Gastroesophageal sphincter (tissue), 4 donors: Measurements from ENCODE around the gene LTBP1. TPM values are rescaled to one million over a fixed set of nuclear protein-coding genes. Genes with fewer than 3 reads are reported as not detected.

Experiments
- ATAC-seq: fragments of 150-250 bp; one replicate; pipeline ENCODE4 v1.9.1; 2016; ENCODE audit warnings: mild to moderate bottlenecking, moderate library complexity
- H3K27ac ChIP-seq, 4 donors: fragments of 200-600 bp; sonication (generic) in 3 of 4; 1 replicate in 3 of 4; 2 replicates in 1 of 4; pipeline ENCODE4 v1.5.1; 2016 to 2019
- H3K27me3 ChIP-seq: fragments of 200-600 bp; sonication (generic); one replicate; pipeline ENCODE4 v1.5.1; 2019
- H3K36me3 ChIP-seq, 2 donors: fragments of 200-600 bp; sonication (generic); one replicate each; pipeline ENCODE4 v1.5.1; 2019; ENCODE audit warnings: control low read depth in 1 of 2
- H3K4me1 ChIP-seq, 3 donors: fragments of 200-600 bp; sonication (generic); 1 replicate in 2 of 3; 2 replicates in 1 of 3; pipeline ENCODE4 v1.5.1; 2016 to 2019; ENCODE audit warnings: control low read depth in 2 of 3
- H3K4me3 ChIP-seq, 2 donors: fragments of 200-600 bp; sonication (generic); one replicate each; pipeline ENCODE4 v1.5.1; 2019; ENCODE audit warnings: mild to moderate bottlenecking in 1 of 2, moderate library complexity in 1 of 2
- H3K9me3 ChIP-seq, 3 donors: fragments of 200-600 bp; sonication (generic); one replicate each; pipeline ENCODE4 v1.5.1; 2017 to 2019; ENCODE audit warnings: control low read depth in 2 of 3
- EP300 ChIP-seq: sonication (generic); formaldehyde crosslinking; IDR thresholded peaks from one replicate; pipeline ENCODE4 v1.6.1; 2017; ENCODE audit warnings: antibody characterized with exemption, mild to moderate bottlenecking
- POLR2A ChIP-seq, 2 donors: fragments of 450-650 bp; IDR thresholded peaks; one replicate each; pipeline ENCODE4 v1.6.1; 2017; ENCODE audit warnings: antibody characterized with exemption in 2 of 2, mild to moderate bottlenecking in 2 of 2, moderate library complexity in 1 of 2
- POLR2AphosphoS5 ChIP-seq: sonication (generic); formaldehyde crosslinking; IDR thresholded peaks from one replicate; pipeline ENCODE4 v1.6.1; 2017; ENCODE audit warnings: antibody characterized with exemption
- WGBS, 2 donors: methylation state at CpG; one replicate each; pipeline ENCODE4 v1.1.5; 2018; ENCODE audit warnings: low coverage in 1 of 2; 5-methylcytosine and 5-hydroxymethylcytosine counted together
- total RNA-seq, 4 donors: library from RNA; depleted of rRNA; stranded (reverse); fragments of >200 nt; gene quantifications; one replicate each; pipeline ENCODE4 v1.1.0, GENCODE V29; 2016
- TF ChIP-seq, protein P1 (sequence below), 4 experiments: fragments of 200-600 bp in 2 of 4; fragments of 450-650 bp in 2 of 4; sonication (generic) in 1 of 4; IDR thresholded peaks; one replicate each; pipeline ENCODE4 v1.5.1; 2017 to 2019; ENCODE audit warnings: antibody characterized with exemption in 4 of 4, mild to moderate bottlenecking in 2 of 4, moderate library complexity in 2 of 4

LTBP1 gene
- total RNA-seq, 4 donors from 2014 or later, result 238 to 493 (median 378) TPM

GRCh38 chr2:32947076-32947483 is 327 bp downstream of the LTBP1 start:
- no CpG with 5 or more reads among the region's 52 CpGs for WGBS, 2 donors
- ATAC-seq, result peak; percentile 42

GRCh38 chr2:32947484-32948143 is 861 bp downstream of the LTBP1 start:
- TF ChIP-seq POLR2AphosphoS5, result no peak
- TF ChIP-seq POLR2A (IDR thresholded peaks at IDR 0.05), result peak; percentile 38 to 48
- no peaks in the 10 kb centered on the region for H3K9me3 ChIP-seq
- WGBS, 2 donors, result 14 to 60% methylated on average over 1 to 3 of the region's 75 CpGs
- H3K27me3 ChIP-seq, result no peaks in the 10 kb centered on the region
- H3K4me3 ChIP-seq, result peak overlapping the region; percentile 77 to 96
- peak overlapping the region; percentile 83 to 95 (median 92) for H3K27ac ChIP-seq
- H3K36me3 ChIP-seq, result no peaks in the 10 kb centered on the region
- peak; percentile 64 for ATAC-seq
- peaks cover 0 to 32% (median 0%) of the 10 kb centered on the region in 3 donors for H3K4me1 ChIP-seq

More at GRCh38 chr2:32947076-32947483, 327 bp downstream of the LTBP1 start:
- no peaks in the 10 kb centered on the region for H3K9me3 ChIP-seq
- no peaks in the 10 kb centered on the region for H3K36me3 ChIP-seq
- peak overlapping the region; percentile 77 to 96 for H3K4me3 ChIP-seq
- H3K4me1 ChIP-seq, result peaks cover 0 to 32% (median 0%) of the 10 kb centered on the region in 3 donors
- peak overlapping the region; percentile 83 to 95 (median 92) for H3K27ac ChIP-seq
- TF ChIP-seq, protein P1, sequence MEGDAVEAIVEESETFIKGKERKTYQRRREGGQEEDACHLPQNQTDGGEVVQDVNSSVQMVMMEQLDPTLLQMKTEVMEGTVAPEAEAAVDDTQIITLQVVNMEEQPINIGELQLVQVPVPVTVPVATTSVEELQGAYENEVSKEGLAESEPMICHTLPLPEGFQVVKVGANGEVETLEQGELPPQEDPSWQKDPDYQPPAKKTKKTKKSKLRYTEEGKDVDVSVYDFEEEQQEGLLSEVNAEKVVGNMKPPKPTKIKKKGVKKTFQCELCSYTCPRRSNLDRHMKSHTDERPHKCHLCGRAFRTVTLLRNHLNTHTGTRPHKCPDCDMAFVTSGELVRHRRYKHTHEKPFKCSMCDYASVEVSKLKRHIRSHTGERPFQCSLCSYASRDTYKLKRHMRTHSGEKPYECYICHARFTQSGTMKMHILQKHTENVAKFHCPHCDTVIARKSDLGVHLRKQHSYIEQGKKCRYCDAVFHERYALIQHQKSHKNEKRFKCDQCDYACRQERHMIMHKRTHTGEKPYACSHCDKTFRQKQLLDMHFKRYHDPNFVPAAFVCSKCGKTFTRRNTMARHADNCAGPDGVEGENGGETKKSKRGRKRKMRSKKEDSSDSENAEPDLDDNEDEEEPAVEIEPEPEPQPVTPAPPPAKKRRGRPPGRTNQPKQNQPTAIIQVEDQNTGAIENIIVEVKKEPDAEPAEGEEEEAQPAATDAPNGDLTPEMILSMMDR (IDR thresholded peaks at IDR 0.05), result no peak
- no peak for TF ChIP-seq EP300
- no peak for TF ChIP-seq POLR2AphosphoS5
- no peak for TF ChIP-seq POLR2A (IDR thresholded peaks at IDR 0.05)
- no peaks in the 10 kb centered on the region for H3K27me3 ChIP-seq

GRCh38 chr2:32948266-32948665 is 1.5 kb downstream of the LTBP1 start:
- H3K4me1 ChIP-seq, result peaks cover 0 to 32% (median 0%) of the 10 kb centered on the region in 3 donors
- H3K4me3 ChIP-seq, result peak overlapping the region; percentile 77 to 96
- ATAC-seq, result no peak
- 50 to 58% methylated on average over 2 to 3 of the region's 3 CpGs for WGBS, 2 donors
- H3K9me3 ChIP-seq, result no peaks in the 10 kb centered on the region
- TF ChIP-seq POLR2AphosphoS5 (no peak), POLR2A (IDR thresholded peaks at IDR 0.05) (no peak), EP300 (no peak)
- TF ChIP-seq, protein P1 (IDR thresholded peaks at IDR 0.05), result no peak
- H3K27me3 ChIP-seq, result no peaks in the 10 kb centered on the region
- no peaks in the 10 kb centered on the region for H3K36me3 ChIP-seq
- H3K27ac ChIP-seq, result peak overlapping the region in 3 of 4 donors; percentile 90 to 95 (median 94)

DNA sequence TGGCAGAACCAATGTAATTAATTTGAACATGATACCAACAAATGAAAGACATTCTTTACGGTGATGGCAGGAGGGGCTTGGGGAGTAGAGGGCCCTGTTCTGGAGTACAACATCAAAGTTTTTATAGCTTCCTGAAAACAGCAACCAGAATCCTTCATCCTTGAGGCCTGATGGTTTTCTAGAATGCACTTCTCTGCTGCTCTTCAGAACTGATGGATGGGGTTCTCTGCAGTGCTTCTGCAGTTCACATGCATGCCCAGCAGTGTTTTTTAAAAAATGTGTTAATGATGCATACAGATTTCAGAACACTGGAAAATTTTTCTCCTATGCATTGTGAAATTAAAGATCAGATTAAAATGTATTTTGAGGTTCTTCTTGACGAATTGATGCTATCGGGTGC is 2.5 kb downstream of the LTBP1 start:
- H3K27ac ChIP-seq, result no peak overlapping the region
- H3K27me3 ChIP-seq, result no peaks in the 10 kb centered on the region
- no peaks in the 10 kb centered on the region for H3K9me3 ChIP-seq
- no peak overlapping the region for H3K4me3 ChIP-seq
- TF ChIP-seq, protein P1 (IDR thresholded peaks at IDR 0.05), result peak in 1 of 4 experiments; percentile 3
- no peak for TF ChIP-seq EP300
- TF ChIP-seq POLR2A (IDR thresholded peaks at IDR 0.05), result no peak
- H3K4me1 ChIP-seq, result peaks cover 0 to 32% (median 0%) of the 10 kb centered on the region in 3 donors
- ATAC-seq, result no peak
- no peaks in the 10 kb centered on the region for H3K36me3 ChIP-seq
- 88 to 94% methylated on average over 3 of the region's 3 CpGs for WGBS, 2 donors

- Histone ChIP-seq H3K36me3 (no peaks in the 10 kb centered on the region), H3K9me3 (no peaks in the 10 kb centered on the region), H3K27ac (no peak overlapping the region), H3K4me3 (no peak overlapping the region), H3K27me3 (no peaks in the 10 kb centered on the region), H3K4me1 (peaks cover 0 to 25% (median 0%) of the 10 kb centered on the region in 3 donors)
- no peak for TF ChIP-seq POLR2A (IDR thresholded peaks at IDR 0.05)
- no peak for TF ChIP-seq EP300
- TF ChIP-seq POLR2AphosphoS5, result no peak
- TF ChIP-seq, protein P1 (IDR thresholded peaks at IDR 0.05), result no peak
- ATAC-seq, result no peak
- 85 to 88% methylated on average over 4 of the region's 4 CpGs for WGBS, 2 donors
Observed at GRCh38 chr2:32951672-32952071, 4.9 kb downstream of the LTBP1 start.
